Neuron (in vitro differentiated cells): ENCODE data around the gene ABCA4.
"Not testable (repeated sequence)": the region's sequence is repeated elsewhere in the genome, so short reads cannot be mapped to it uniquely, and the experiment has no call there.

Source experiments
- H2AFZ ChIP-seq: one replicate; pipeline ENCODE4 v1.6.1; 2013; ENCODE audit warnings: low read depth, mild to moderate bottlenecking, inconsistent platforms, low read length, moderate library complexity
- H3K27me3 ChIP-seq: one replicate; pipeline ENCODE4 v1.6.1; 2013; ENCODE audit warnings: low read length; ENCODE audit not compliant: insufficient read depth
- H3K36me3 ChIP-seq: one replicate; pipeline ENCODE4 v1.6.1; 2013; ENCODE audit warnings: low read length; ENCODE audit not compliant: insufficient read depth
- H3K4me1 ChIP-seq: one replicate; pipeline ENCODE4 v1.6.1; 2013; ENCODE audit warnings: low read length; ENCODE audit not compliant: insufficient read depth
- H3K4me3 ChIP-seq: 2 replicates; pipeline ENCODE4 v1.5.1; 2013; ENCODE audit warnings: mild to moderate bottlenecking, low read length, moderate library complexity
- H3K9me3 ChIP-seq: one replicate; pipeline ENCODE4 v1.6.1; 2013; ENCODE audit warnings: low read length

Gene ABCA4

GRCh38 chr1:93965256-93965655, 155.7 kb downstream of the ABCA4 start:
- Histone ChIP-seq H3K4me1 (no peaks in the 10 kb centered on the region), H3K4me3 (no peak overlapping the region), H3K27me3 (no peaks in the 10 kb centered on the region), H3K36me3 (no peaks in the 10 kb centered on the region), H2AFZ (no peak overlapping the region), H3K9me3 (no peaks in the 10 kb centered on the region)

- H2AFZ ChIP-seq: no peak overlapping the region
- no peak overlapping the region for H3K4me3 ChIP-seq
- no peaks in the 10 kb centered on the region for H3K9me3 ChIP-seq
- H3K4me1 ChIP-seq: no peaks in the 10 kb centered on the region
- H3K27me3 ChIP-seq: no peaks in the 10 kb centered on the region
- H3K36me3 ChIP-seq: no peaks in the 10 kb centered on the region
Measured at GRCh38 chr1:93964777-93965200, 156.2 kb downstream of the ABCA4 start.

- H3K4me1 ChIP-seq: no peaks in the 10 kb centered on the region
- H3K9me3 ChIP-seq: no peaks in the 10 kb centered on the region
- H2AFZ ChIP-seq: no peak overlapping the region
- H3K36me3 ChIP-seq: no peaks in the 10 kb centered on the region
- H3K27me3 ChIP-seq: no peaks in the 10 kb centered on the region
- no peak overlapping the region for H3K4me3 ChIP-seq
Measured at GRCh38 chr1:93964096-93964776, 156.7 kb downstream of the ABCA4 start.

- Histone ChIP-seq H3K4me3 (no peak overlapping the region), H3K9me3 (no peaks in the 10 kb centered on the region), H3K4me1 (no peaks in the 10 kb centered on the region), H2AFZ (no peak overlapping the region), H3K27me3 (no peaks in the 10 kb centered on the region), H3K36me3 (no peaks in the 10 kb centered on the region)
Measured at GRCh38 chr1:93963585-93963984, 157.4 kb downstream of the ABCA4 start.

- no peak overlapping the region for H2AFZ ChIP-seq
- H3K36me3 ChIP-seq: no peaks in the 10 kb centered on the region
- no peaks in the 10 kb centered on the region for H3K9me3 ChIP-seq
- no peak overlapping the region for H3K4me3 ChIP-seq
- no peaks in the 10 kb centered on the region for H3K4me1 ChIP-seq
- H3K27me3 ChIP-seq: no peaks in the 10 kb centered on the region
Measured at GRCh38 chr1:93961906-93962305, 159.0 kb downstream of the ABCA4 start.

GRCh38 chr1:93961443-93961842, 159.5 kb downstream of the ABCA4 start:
- Histone ChIP-seq H3K9me3 (no peaks in the 10 kb centered on the region), H3K4me1 (no peaks in the 10 kb centered on the region), H3K4me3 (no peak overlapping the region), H2AFZ (no peak overlapping the region), H3K27me3 (no peaks in the 10 kb centered on the region), H3K36me3 (no peaks in the 10 kb centered on the region)

- Histone ChIP-seq H3K4me1 (no peaks in the 10 kb centered on the region), H3K9me3 (no peaks in the 10 kb centered on the region), H3K4me3 (no peak overlapping the region), H3K36me3 (no peaks in the 10 kb centered on the region), H2AFZ (no peak overlapping the region), H3K27me3 (no peaks in the 10 kb centered on the region)
Measured at GRCh38 chr1:93960641-93961147, 160.3 kb downstream of the ABCA4 start.

- Histone ChIP-seq H3K36me3 (no peaks in the 10 kb centered on the region), H3K4me1 (no peaks in the 10 kb centered on the region), H3K9me3 (no peaks in the 10 kb centered on the region), H2AFZ (no peak overlapping the region), H3K27me3 (no peaks in the 10 kb centered on the region), H3K4me3 (no peak overlapping the region)
Measured at GRCh38 chr1:93959413-93959812, 161.5 kb downstream of the ABCA4 start.

GRCh38 chr1:93958726-93959100, 162.2 kb downstream of the ABCA4 start:
- Histone ChIP-seq H2AFZ (no peak overlapping the region), H3K4me1 (no peaks in the 10 kb centered on the region), H3K36me3 (no peaks in the 10 kb centered on the region), H3K4me3 (no peak overlapping the region), H3K27me3 (no peaks in the 10 kb centered on the region), H3K9me3 (no peaks in the 10 kb centered on the region)

- no peak overlapping the region for H2AFZ ChIP-seq
- H3K9me3 ChIP-seq: no peaks in the 10 kb centered on the region
- no peaks in the 10 kb centered on the region for H3K27me3 ChIP-seq
- H3K4me3 ChIP-seq: no peak overlapping the region
- no peaks in the 10 kb centered on the region for H3K36me3 ChIP-seq
- H3K4me1 ChIP-seq: no peaks in the 10 kb centered on the region
Measured at GRCh38 chr1:93958032-93958725, 162.8 kb downstream of the ABCA4 start.

GRCh38 chr1:93955765-93956164, 165.2 kb downstream of the ABCA4 start:
- H3K27me3 ChIP-seq: no peaks in the 10 kb centered on the region
- H3K4me3 ChIP-seq: no peak overlapping the region
- H3K9me3 ChIP-seq: no peaks in the 10 kb centered on the region
- no peaks in the 10 kb centered on the region for H3K4me1 ChIP-seq
- no peaks in the 10 kb centered on the region for H3K36me3 ChIP-seq
- H2AFZ ChIP-seq: no peak overlapping the region

GRCh38 chr1:93947002-93947686, 173.8 kb downstream of the ABCA4 start:
- not testable (repeated sequence) for H3K27me3 ChIP-seq, H2AFZ ChIP-seq, H3K36me3 ChIP-seq, H3K9me3 ChIP-seq, H3K4me3 ChIP-seq, H3K4me1 ChIP-seq
